H1 (cell line): Measurements from ENCODE around the gene GPR171. TPM values are rescaled to one million over a fixed set of nuclear protein-coding genes. Genes with fewer than 3 reads are reported as not detected.

Experiments used
- CEBPB ChIP-seq: IDR thresholded peaks from 2 replicates; pipeline ENCODE4 v1.6.1; 2012; ENCODE audit warnings: low read depth, low read length
- EZH2 ChIP-seq: fragments of 200-600 bp; sonication (generic); IDR thresholded peaks from 2 replicates; pipeline ENCODE4 v1.7.1; 2012; ENCODE audit warnings: low read depth, mild to moderate bottlenecking, moderate library complexity, low read length, inconsistent platforms; ENCODE audit not compliant: severe bottlenecking
- GTF2F1 ChIP-seq: IDR thresholded peaks from 2 replicates; pipeline ENCODE4 v1.6.1; 2012; ENCODE audit warnings: low read depth, low read length, improper control_type of control experiment, borderline replicate concordance
- RAD21 ChIP-seq, 2 experiments: IDR thresholded peaks in 1 of 2; conservative IDR thresholded peaks in 1 of 2; 2 replicates each; pipeline ENCODE4 v1.6.1; 2011; ENCODE audit warnings: low read depth in 2 of 2, low read length in 2 of 2, improper control_type of control experiment in 1 of 2, inconsistent platforms in 1 of 2, mild to moderate bottlenecking in 1 of 2, moderate library complexity in 1 of 2
- SUZ12 ChIP-seq: fragments of 200-600 bp; sonication (generic); IDR thresholded peaks from 2 replicates; pipeline ENCODE4 v1.6.1; 2012; ENCODE audit warnings: mild to moderate bottlenecking, inconsistent platforms, low read length, moderate library complexity, mixed read lengths
- polyA plus RNA-seq, 7 experiments: library from polyadenylated mRNA; depleted of rRNA in 3 of 7; stranded (reverse) in 5 of 7; unstranded in 2 of 7; fragments of >200 nt in 5 of 7; fragments of 200-250 nt in 2 of 7; gene quantifications; 1 replicate in 5 of 7; 2 replicates in 1 of 7; 4 replicates in 1 of 7; pipeline versions ENCODE4 v1.2.1 to v1.2.3, GENCODE V29; 2011 to 2013; ENCODE audit warnings: missing spikeins in 2 of 7, mixed read lengths in 2 of 7
- total RNA-seq: library from RNA; stranded (reverse); fragmentation: NEBNext Ultra II Directional; extraction: Animal tissue kit (Norgen Biotek cat#: 25700); gene quantifications from 2 replicates; pipeline ENCODE4 v1.2.1, GENCODE V29; 2021

GPR171 gene
- total and polyA plus RNA-seq, 2 of the 8 experiments (the other 6 are each of a cell fraction or from before 2014, with no cell fraction given) = not detected

GRCh38 chr3:151201051-151201730 lies 1.8 kb downstream of the GPR171 start (continued):
- TF ChIP-seq RAD21 (IDR thresholded peaks at IDR 0.05 in 1 of 2, conservative IDR thresholded peaks at IDR 0.05 in 1 of 2; ENCODE audit: low read depth in 2 of 2, low read length in 2 of 2) (no peak), SUZ12 (no peak), CEBPB (no peak), EZH2 (no peak), GTF2F1 (no peak)
